GM15510 (cell line): ENCODE results near the gene KRTAP1-3.
"Not testable (repeated sequence)": the region's sequence is repeated elsewhere in the genome, so short reads cannot be mapped to it uniquely, and the experiment has no call there.

Source experiments
- POLR2A ChIP-seq: IDR thresholded peaks from 3 replicates; pipeline ENCODE4 v1.6.1; 2011; ENCODE audit warnings: borderline replicate concordance; ENCODE audit not compliant: insufficient read length; ENCODE audit errors: extremely low read depth

Gene KRTAP1-3

GRCh38 chr17:41019415-41019814, 15.3 kb downstream of the KRTAP1-3 start:
- no peak for TF ChIP-seq POLR2A

- no peak for TF ChIP-seq POLR2A
Measured at GRCh38 chr17:41018541-41018940, 16.1 kb downstream of the KRTAP1-3 start.

- no peak for TF ChIP-seq POLR2A
Measured at GRCh38 chr17:41016578-41017215, 18.0 kb downstream of the KRTAP1-3 start.

- no peak for TF ChIP-seq POLR2A
Measured at GRCh38 chr17:41015454-41015853, 19.2 kb downstream of the KRTAP1-3 start.

GRCh38 chr17:41013606-41014005, 21.1 kb downstream of the KRTAP1-3 start:
- no peak for TF ChIP-seq POLR2A

GRCh38 chr17:41013181-41013580, 21.5 kb downstream of the KRTAP1-3 start:
- no peak for TF ChIP-seq POLR2A

- no peak for TF ChIP-seq POLR2A
Measured at GRCh38 chr17:41012326-41013120, 22.2 kb downstream of the KRTAP1-3 start.

GRCh38 chr17:41010441-41010840, 24.2 kb downstream of the KRTAP1-3 start:
- no peak for TF ChIP-seq POLR2A

- TF ChIP-seq POLR2A, result no peak
Measured at GRCh38 chr17:41009936-41010335, 24.7 kb downstream of the KRTAP1-3 start.

GRCh38 chr17:41009301-41009760, 25.3 kb downstream of the KRTAP1-3 start:
- no peak for TF ChIP-seq POLR2A

- TF ChIP-seq POLR2A, result no peak
Measured at GRCh38 chr17:41008811-41009210, 25.9 kb downstream of the KRTAP1-3 start, which contains the start of gene KRTAP3-1. KRTAP3-1 (minus strand) TSS chr17:41009128; CDS start chr17:41009074, 54 bp downstream.

GRCh38 chr17:41004397-41004796, 30.3 kb downstream of the KRTAP1-3 start:
- TF ChIP-seq POLR2A, result no peak

GRCh38 chr17:41003926-41004325, 30.7 kb downstream of the KRTAP1-3 start:
- TF ChIP-seq POLR2A, result no peak

- TF ChIP-seq POLR2A, result no peak
Measured at GRCh38 chr17:41002814-41003213, 31.9 kb downstream of the KRTAP1-3 start.

- no peak for TF ChIP-seq POLR2A
Measured at GRCh38 chr17:41001795-41002194, 32.9 kb downstream of the KRTAP1-3 start.

- not testable (repeated sequence) for TF ChIP-seq POLR2A
Measured at GRCh38 chr17:40999563-40999962, 35.1 kb downstream of the KRTAP1-3 start, which contains the start of gene KRTAP3-2. KRTAP3-2 (minus strand) TSS chr17:40999906; CDS start chr17:40999853, 53 bp downstream.
